ENCODE measurements around the gene PLCH1.

The PLCH1 gene

DNA sequence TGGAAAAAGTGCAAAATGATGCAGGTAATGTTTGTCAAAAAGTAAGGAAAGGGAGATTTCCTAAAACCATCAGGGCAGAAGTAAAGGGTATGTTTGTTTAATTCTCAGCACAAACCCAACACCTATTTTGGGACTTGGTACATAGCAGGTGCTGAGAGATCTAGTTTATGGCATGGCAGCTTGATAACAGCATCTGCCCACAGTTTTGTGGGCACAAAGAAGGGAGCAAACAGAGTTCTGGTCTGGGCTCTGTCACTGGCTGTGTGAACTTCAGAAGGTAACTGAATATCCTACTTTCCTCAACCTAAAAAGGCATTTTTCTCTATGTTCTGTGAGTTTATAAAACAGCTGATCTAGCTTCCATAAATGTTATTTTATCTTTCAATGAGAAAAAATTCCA lies 141.6 kb downstream of the PLCH1 start:
- DNase-seq, result no peak

DNA sequence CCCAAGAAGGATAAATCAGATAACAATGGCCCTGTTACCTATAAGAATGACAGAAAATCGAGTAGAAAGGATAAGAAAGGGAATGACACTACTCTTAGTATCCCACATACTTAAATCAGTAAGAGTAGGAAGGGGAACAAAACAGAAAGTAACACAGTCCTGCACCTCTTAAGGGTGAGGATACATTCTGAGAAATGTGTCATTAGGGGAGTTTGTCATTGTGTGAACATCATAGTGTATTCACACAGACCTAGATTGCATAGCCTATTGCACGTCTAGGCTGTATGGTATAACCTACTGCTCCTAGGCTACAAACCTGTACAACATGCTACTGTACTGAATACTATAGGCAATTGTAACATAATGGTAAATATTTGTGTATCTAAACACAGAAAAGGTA lies 142.6 kb downstream of the PLCH1 start:
- DNase-seq, result no peak

DNA sequence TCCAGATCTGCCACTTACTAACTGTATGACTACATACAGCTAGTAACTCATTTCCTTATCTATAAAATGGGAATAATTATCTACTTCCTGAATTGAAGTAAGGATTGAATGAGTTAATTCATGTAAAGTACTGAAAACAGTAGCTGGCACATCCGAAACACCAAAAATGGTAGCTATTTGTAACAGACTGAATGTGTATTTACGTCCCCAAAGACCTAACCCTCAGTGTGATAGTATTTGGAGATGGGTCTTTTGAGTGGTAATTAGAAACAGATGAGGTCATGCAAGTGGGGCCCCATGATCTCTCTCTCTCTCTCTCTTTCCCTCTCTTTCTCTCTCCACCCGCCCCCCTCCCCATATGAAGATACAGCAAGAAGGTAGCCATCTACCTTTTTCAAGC lies 146.2 kb downstream of the PLCH1 start:
- no peak for DNase-seq

DNA sequence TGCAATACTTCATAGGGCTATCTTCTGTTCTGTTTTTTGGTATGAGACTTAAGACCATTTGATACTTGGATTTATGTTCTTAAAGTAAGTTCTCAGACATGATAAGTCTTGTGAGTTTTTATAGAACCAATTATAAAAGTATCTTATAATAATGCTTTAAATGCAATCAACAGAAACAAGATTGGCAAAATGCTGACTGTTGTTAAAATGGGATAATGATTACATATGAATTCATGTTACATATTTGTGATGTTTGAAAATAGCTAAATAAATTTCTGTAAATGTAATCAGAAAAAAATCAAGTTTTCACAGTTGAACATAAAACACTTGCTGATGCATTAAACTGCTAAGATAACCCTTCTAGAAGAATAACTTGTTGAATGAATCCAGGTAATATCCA lies 148.3 kb downstream of the PLCH1 start:
- no peak for DNase-seq

DNA sequence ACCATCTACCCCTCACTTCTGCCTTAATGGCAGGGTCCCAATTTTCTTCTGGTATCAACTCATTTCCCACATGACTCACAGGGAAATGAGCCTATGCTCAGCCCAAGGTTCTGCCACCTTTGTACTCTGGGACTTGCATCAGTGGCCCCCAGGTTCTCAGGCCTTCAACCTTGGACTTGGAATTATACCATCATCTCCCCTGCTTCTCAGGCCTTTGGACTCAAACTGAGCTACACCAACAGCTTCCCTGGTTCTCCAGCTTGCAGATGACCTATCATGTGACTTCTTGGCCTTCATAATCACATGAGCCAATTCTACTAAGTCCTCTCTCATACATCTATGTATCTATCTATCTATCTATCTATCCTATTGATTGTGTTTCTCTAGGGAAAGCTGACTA lies 149.5 kb downstream of the PLCH1 start:
- DNase-seq, result no peak

DNA sequence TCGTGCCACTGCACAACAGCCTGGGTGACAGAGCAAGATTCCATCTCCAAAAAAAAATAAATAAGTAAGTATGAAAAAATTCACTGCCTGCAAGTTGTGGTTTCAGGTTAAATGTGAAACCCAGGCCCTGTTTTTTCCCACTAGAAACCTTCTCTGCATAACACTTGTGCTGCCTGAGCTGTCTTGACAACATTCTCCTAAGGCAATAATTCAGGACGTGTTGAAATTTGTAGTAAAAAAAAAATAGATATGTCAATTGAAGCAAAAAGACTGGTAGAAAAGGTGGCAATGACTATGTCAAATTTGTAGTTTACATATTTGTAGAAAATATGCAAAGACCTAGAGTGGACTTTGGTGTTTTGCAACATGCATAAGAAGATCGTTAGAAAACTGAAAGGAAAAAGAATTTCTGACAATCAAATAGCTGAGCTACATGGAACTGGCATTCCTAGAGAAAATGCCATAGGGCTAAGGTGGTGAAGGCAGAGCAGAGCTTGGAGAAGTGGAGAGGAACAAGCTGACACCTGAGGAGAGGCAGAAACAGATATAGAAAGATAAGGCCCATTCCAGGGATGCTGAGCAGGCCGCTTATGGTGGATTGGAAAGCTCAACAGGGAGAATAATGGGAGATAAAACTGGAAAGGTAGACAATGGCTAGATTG lies 150.2 kb downstream of the PLCH1 start:
- DNase-seq, result no peak

DNA sequence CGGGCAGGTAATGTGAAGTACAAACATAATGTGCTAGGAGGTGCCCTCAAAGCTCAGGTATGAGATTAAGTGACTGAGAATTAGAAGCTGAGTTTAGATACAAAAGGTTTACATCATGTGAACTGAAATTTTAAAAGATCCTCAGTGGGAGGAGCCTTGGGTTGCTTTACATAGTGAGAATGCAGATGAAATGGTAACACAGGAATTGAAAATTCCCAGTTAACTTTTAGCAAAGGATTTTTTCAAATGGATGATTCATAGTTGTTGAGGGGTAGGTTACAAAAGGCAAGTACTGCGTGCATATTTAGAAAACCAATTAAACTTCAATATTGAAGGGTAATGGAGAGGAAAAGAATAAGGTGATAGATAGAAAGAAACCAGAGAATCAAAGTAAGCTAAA lies 157.3 kb downstream of the PLCH1 start:
- DNase-seq, result no peak

DNA sequence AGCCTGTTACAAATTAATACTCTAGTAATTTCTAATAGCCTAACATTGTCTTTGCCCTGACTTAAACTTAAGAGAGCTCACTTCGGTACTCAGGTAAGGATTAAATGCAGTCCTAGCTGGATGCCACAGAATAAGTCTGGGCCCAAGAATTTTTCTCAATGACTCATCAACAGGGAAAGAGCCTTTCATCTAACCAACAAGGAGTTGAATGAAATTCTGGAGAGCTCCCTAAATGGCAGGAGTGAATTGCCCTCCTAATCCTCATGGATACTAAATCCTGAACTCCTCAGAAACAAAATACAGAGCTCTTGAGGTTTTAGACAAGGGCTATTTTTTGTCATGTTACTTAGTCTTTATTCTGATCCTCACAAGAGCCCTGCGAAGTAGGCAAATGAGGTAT lies 159.5 kb downstream of the PLCH1 start:
- DNase-seq, result no peak

DNA sequence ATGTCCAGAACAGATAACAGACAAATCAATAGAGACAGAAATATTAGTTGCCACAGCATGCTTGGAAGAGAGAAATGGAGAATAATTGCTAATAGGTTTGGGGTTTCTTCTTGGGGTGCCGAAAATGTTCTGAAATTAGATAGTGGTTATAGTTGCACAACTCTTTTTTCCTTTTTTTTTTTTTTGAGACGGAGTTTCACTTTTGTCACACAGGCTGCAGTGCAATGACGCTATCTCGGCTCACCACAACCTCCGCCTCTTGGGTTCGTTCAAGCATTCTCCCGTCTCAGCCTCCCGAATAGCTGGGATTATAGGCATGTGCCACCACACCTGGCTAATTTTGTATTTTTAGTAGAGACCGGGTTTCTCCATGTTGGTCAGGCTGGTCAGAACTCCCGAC lies 163.3 kb downstream of the PLCH1 start:
- no peak for DNase-seq

DNA sequence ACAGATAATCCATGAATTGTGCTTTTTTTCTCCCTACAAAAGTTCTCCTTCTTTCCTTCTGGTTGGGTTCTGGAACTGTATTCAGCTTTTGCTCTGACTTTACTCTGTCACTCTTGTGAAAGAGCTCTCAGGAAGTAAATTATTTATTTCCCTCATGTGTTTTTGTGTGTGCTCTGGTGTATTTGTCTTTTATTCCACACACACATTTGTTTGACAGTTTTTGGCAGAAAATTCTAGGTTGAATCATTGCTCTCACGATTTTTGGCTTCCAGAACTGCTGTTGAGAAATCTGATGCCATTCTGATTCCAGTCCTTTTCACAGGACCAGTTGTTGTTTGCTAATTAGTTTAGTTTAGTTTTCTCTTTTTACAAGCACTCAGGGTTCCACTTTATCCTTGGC lies 172.8 kb downstream of the PLCH1 start:
- no peak for DNase-seq

DNA sequence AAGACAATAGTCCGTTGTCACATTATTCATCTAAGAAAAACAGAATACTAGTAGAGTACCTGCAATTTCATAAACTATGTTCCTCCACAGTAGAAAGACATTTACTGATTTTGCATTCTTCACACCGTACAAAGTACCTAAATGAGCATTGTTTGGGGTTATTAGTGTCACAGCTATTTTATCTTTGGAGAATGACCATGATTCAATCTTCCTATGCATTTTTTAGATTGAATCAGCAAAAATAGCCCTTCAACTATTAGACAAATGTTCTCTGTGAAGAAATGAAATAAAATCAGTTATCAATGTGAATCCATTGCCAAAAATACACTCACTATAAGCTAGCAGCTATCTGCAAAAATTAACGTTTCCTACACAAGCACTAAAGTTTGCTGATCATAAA lies 176.6 kb downstream of the PLCH1 start:
- DNase-seq, result no peak

DNA sequence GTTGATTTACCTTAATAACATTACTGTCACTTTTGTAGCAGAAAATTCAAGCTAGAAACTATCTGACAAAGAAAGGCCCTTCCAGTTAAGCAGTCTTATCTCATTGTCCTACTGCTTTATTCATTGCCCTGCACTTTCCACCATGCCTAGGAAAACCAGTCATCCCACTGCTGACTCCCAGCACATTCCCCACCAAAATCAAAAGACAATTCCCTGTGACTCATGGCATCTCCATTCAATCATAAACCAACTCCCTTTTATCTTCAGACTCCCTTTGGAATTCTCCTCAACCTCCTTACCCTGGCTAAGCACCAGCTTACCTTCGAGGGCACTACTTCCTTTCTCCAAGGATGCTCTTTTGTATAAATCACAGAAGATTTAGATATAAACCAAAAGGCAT lies 184.3 kb downstream of the PLCH1 start:
- no peak for DNase-seq

DNA sequence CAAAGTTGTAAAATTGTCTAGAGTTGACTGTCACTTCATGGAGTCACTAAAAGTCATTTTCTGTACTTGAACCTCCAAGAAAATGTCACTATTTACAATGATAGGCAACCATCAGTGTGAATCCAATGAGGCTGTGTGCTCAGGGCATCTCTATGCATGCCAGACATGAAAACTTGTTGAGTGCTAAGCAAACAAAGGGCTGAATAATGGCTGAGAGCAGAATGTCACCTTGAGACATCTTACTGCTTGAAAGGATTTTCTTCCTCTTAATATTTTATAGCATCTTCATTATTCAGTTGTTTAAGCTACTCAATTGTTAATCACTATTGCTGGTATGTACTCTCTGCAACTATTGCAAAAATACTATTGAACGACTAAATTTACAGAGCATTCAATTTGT lies 184.7 kb downstream of the PLCH1 start:
- no peak for DNase-seq

DNA sequence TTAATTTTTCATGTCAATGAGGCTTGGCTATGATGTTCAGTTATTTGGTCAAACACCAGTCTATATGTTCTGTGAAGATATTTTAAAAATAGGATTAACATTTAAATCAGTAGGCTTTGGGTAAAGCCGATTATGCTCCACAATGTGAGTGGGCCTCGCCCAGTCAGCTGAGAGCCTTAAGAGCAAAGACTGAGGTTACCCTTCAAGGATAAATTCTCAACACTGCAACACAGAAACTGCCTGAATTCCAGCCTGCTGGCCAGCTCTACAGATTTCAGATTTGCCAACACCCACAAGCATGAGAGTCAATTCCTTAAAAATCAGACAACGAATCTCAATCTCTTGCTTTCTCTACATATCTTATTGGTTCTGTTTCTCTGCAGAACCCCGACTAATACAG lies 188.3 kb downstream of the PLCH1 start:
- DNase-seq, result no peak

DNA sequence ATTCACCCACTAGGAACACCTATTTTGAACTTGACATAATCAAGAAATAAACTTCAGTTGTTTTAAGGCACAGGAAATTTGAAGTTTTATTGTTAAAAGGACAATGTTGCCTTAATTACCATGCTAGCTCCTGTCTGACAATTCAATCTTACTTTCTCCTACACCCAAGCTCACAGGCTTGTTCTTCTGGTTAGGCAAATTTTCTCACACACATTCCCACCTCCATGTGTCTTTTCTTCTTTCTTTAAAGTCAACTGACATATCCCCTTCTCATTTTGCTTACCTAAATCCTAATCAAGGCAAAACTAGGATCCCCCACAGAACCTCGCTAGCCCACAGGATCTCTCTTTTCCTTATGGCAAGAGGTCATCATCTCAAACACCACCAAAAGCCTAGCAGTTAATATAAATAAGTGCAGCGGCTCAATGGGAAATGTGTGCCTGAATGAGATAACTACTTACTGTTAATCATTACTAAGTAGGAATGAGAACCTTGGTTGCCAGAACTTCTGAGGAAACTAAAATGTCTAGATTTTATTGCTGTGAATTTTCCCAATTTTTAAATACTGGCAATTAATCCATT lies 189.3 kb downstream of the PLCH1 start:
- no peak for DNase-seq

DNA sequence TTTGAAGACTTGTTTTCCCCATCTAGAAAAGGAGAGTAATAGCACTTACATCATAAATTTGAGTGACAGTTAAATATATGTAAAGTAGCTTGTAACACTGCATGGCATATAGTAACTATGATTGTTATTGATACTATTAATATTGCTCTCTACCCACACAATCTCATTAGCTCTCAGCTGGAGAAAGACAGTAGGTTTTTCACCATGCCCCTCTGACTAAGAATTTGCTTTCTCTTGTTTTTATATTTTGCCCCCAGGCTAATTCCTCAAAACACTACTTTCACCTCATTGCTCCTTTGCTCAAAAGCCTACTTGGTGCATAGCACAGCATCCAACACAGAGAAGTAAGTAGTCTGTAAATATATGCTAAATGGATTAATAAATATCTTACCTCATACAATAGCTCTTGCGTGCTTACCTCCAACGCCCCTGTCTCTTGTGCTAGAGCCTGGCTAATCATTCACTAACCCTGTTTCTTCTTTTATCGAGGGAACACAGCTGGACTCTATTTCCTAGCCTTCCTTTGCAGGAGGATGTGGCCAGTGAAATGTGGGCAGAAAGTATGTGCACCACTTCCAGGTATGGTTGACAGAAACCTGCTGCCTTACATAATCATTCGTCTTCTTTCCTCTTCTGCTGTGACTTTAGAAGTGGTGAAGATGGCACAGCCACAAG lies 190.0 kb downstream of the PLCH1 start:
- DNase-seq, result no peak

DNA sequence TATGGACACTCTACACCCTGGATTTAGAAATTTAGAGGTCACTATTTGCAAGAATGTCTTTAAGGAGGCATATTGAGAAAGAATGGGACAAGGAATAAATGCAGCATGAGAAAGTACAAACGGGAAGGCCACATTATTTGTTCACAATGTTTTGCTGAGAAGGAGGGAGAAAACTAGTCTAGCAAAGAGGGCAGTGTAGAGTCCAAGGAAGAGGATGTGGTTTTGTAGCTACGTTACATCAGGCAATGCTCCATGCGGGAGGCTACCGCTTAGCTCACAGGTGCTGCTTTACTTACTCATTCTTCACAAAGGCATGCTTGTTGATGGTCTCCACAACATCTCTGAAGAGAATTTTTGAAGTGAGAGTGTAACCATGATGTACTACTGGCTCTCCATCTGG lies 191.1 kb downstream of the PLCH1 start:
- no peak for DNase-seq

DNA sequence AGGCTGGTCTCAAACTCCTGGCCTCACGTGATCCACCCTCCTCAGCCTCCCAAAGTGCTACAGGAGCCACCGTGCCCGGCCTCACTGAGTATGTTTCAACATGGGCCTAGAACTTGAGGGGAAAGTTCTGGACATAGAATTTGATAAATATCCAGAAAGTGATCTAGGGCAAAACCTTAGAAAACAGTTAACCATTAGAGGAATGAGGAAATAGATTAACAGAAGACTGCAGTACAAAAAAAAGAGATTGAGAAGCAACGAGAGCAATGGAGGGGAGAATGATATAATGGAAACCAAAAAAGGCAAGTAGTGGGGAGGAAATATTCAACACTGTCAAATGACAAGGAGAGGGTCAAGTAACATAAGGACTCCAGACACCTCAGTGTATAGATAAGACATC lies 191.5 kb downstream of the PLCH1 start:
- no peak for DNase-seq

DNA sequence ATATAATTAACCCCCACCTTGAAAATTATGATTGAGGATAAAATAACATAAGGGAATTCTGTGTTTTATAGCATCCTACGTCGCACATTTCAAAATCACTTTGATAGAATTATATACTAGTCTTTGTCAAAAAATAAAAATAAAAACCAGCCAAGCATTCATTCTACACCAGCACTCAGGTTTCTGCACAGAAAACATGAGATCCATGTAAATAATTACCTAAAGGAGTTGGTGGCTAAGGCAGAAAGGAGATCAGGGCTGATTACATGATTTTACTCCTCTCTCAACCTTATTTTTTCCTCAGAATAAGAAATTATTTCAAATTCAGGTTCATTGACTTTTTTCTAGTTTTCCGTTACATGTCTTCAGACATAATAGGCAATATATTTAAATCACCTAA lies 194.5 kb downstream of the PLCH1 start:
- no peak for DNase-seq

DNA sequence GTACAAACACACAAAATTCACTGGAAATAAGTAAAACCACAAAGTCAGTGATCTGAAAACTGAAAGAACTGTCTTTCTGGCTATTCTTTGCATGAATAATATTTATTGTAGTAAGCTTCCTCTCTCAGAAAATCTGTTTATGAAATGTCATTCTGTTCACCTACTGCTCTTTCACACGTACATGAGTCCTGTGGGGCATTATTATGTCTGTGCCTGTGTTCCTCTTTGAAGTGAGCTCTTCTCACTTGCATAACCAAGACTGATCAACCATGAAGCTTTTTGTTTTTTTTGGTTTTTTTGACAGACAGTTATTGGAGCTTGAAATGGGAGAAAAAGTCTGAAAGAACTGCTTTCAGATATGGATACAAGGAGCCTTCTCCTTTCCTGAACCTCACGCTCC lies 195.8 kb downstream of the PLCH1 start:
- DNase-seq, result no peak

DNA sequence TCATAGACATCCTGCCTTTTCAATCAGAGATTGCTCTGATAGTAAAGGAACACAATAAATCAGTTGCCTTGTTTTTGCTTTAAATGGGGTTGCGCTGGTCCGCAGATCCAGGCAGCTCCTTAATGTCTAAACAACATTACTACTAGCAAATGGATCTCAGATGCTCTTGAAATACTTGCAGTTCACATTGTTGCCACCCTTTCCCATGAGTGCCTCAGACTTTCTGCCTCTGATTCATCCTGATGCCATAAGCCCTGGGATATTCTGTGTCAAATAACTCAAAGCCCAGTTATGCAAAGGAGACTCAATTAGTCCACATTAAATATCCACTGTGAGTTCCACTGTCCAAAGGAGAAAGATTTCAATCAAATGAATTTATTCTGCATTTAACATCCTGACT lies 196.7 kb downstream of the PLCH1 start:
- DNase-seq, result no peak

DNA sequence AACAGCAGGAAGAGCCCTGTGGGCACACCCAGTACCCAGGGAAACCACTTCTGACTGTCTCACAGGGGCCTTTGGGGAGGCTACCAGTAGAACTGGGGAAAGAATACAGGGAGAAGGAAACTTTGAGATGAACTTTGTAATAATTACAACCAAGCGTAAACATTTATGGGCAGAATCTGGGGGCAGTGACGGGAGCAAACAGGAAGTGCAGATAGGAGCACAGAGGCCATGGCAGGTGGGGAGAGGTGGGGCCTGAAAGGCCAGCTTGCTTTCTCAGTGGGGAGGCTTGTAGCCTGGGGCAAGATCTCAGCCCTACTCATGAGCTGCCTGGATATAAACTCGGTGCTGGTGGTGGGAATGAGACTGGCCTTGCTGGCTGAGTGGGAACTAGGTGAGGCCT lies 209.8 kb downstream of the PLCH1 start:
- DNase-seq, result no peak

DNA sequence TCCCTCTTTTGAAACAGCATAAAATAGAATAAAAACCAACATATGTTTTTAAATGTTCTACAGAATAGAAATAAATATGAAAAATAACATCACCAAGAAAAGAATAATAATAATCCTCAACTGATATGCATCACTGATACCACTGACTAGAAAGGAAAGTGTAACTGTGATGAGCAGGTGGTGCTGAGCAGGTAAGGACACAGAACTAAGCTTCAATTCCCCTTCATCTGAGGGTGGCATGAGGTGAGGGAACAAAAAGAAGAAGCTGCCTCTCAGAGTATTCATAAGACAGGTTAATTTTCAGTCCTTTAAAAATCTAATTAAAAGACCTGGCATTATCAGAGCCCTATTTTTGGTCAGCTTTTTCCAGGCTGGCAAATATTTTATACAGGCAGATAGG lies 216.3 kb downstream of the PLCH1 start:
- DNase-seq, result no peak

DNA sequence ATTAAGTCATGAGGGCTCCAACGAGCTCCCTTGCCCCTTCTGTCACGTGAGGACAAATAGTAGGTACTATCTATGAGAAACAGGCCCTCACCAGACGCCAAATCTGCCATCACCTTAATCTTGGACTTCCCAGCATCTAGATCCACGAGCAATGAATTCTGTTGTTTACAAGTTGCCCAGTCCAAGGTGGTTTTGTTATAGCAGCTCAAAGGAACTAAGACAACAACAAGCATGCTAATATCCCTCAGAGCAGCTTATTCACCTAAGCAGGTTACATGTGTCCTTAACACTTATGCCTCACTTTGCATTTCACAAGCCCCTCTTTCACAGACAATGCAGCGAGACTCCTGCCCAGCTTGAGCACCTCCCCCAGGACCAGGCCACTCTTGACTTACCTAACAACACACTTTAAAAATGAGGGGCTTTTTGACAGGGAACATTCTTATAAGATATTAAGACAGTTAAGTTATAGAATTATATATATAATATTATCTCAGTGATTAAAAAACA lies 219.5 kb downstream of the PLCH1 start:
- DNase-seq, result no peak

DNA sequence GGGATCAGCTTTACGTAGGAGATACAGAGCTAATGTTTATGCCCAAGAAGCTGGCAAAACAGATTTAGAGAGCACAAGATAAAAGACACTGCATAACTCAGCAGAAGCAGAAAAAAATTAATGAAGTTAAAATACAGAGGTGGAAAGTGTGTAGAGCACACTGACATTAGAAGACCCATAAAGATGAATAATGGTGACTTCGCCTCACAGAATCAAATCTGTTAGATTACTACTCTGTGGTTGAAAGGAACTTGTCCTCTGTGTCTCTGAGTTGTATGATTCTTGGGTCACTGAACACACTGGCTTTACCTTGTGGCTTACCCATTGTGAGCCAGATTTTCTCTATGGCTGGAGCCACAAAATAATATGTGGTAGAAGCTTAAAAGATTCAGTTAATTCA lies 224.4 kb downstream of the PLCH1 start:
- DNase-seq, result no peak
